Activated CD4-positive, alpha-beta T cell treated with anti-CD3 and anti-CD28 coated beads, Interleukin-2, amount 10 ng/mL, durations not matched to agents 24 days and 14 days (primary cell): ENCODE results near the gene HHLA2. TPM values are rescaled to one million over a fixed set of nuclear protein-coding genes. Genes with fewer than 3 reads are reported as not detected.

Experiments used
- DNase-seq: peaks from one replicate; pipeline ENCODE4 v3.0.0; 2022
- H3K27ac Mint-ChIP-seq: one replicate; pipeline ENCODE4 v1.8.0; 2022; ENCODE audit warnings: mild to moderate bottlenecking, mixed read lengths
- H3K27me3 Mint-ChIP-seq: one replicate; pipeline ENCODE4 v1.8.0; 2022; ENCODE audit warnings: mixed read lengths
- H3K36me3 Mint-ChIP-seq: one replicate; pipeline ENCODE4 v1.8.0; 2022; ENCODE audit warnings: low read depth, mild to moderate bottlenecking, mixed read lengths
- H3K4me1 Mint-ChIP-seq: one replicate; pipeline ENCODE4 v1.8.0; 2021; ENCODE audit warnings: mixed read lengths
- H3K4me3 Mint-ChIP-seq: one replicate; pipeline ENCODE4 v1.8.0; 2022; ENCODE audit warnings: mild to moderate bottlenecking, moderate library complexity, mixed read lengths
- H3K9me3 Mint-ChIP-seq: one replicate; pipeline ENCODE4 v1.8.0; 2021; ENCODE audit warnings: mixed read lengths
- intact Hi-C: fragments of 100-400 bp; cut with micrococcal nuclease; formaldehyde crosslinking; loops from one replicate; pipeline ENCODE4 v1.15.1; 2023
- total RNA-seq: library from RNA; stranded (reverse); gene quantifications from 2 replicates; pipeline ENCODE4 v1.2.3, GENCODE V29; 2022

Gene HHLA2
- total RNA-seq, 1 donor from 2014 or later = 2.2 TPM

DNA sequence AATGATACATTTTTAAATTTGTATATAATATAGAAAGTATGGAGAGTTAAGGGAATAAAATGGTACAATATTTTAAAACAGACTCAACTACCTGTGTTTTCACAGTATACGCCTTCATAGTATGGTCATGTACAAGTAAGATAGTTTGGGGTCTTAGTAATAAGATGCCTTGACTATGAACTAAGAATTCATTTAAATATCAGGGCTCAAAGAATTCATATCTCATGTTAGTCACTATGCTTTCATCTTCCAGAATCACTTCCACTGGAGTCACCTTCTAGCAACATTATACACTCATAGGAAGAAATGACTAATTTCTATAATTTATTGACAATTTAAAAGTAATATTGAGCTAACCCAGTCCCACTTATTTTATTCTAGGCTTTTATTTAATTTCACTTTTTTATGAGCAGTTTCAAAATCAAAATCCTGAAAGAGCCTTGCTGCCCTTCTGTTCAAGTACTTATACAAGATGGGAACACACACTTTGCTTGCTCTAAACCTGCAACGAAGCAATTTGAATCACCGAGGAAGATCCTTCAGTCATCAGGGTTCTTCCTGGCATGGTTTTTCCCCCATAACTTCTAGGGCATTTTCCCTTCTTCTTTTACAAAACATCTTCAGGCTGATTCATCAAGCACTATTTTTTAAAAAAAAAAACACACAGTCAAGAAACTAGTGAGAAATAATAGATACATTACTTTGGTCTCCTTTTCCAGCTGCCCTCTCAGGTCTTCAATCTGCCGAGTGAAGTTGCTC lies 119.9 kb downstream of the HHLA2 start:
- Mint-ChIP-seq H3K4me3 (no peak overlapping the region), H3K36me3 (no peaks in the 10 kb centered on the region)
- intact Hi-C loops = no loop called here

DNA sequence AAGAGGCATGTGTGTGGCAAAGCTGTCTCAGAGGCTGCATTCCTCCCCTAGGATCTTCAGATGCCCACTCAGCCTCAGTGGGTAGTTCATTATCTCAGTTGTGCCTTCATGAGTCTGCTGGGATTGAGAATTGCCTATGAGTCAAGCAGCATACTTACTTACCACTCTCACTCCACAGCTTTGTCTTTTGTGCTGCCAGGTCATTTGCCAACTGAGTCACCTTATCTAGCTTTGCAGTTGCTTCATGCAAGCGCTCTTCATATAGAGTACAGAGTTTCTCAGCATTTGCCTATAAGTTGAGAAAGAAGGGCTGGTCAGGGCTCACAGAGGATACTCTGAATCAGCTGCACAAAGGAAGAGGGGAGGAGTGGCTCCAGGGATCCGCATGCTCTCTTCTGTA lies 124.6 kb downstream of the HHLA2 start:
- no peak overlapping the region for H3K4me3 Mint-ChIP-seq

More for the DNA sequence above, 119.9 kb downstream of the HHLA2 start:
- Mint-ChIP-seq H3K27me3 (peaks cover 13% of the 10 kb centered on the region), H3K4me1 (no peaks in the 10 kb centered on the region), H3K27ac (no peak overlapping the region), H3K9me3 (no peaks in the 10 kb centered on the region)
- no peak for DNase-seq

More for the DNA sequence above, 124.6 kb downstream of the HHLA2 start:
- H3K4me1 Mint-ChIP-seq = no peaks in the 10 kb centered on the region
- H3K27me3 Mint-ChIP-seq = peaks cover 6% of the 10 kb centered on the region
- DNase-seq = no peak
- no peaks in the 10 kb centered on the region for H3K9me3 Mint-ChIP-seq
- no peaks in the 10 kb centered on the region for H3K36me3 Mint-ChIP-seq
- intact Hi-C loops = no loop called here
- H3K27ac Mint-ChIP-seq = no peak overlapping the region

Other genes with a start within 250 kb of the HHLA2 start
- 104 and 109 TPM in 2 replicates for gene CD47, start 205.5 kb upstream of the HHLA2 start, total RNA-seq
- gene IFT57, start 74.1 kb upstream of the HHLA2 start, total RNA-seq = 25.2 and 26.6 TPM in 2 replicates
- 0.12 TPM in 1 of 2 replicates, not detected in the other for gene MYH15, start 214.0 kb downstream of the HHLA2 start, total RNA-seq